ENCODE results near the gene ST3GAL3. TPM values are rescaled to one million over a fixed set of nuclear protein-coding genes. Genes with fewer than 3 reads are reported as not detected.

The ST3GAL3 gene
- total and polyA plus RNA-seq, 2 experiments from 2014 or later: 4.5 to 7.0 TPM

DNA sequence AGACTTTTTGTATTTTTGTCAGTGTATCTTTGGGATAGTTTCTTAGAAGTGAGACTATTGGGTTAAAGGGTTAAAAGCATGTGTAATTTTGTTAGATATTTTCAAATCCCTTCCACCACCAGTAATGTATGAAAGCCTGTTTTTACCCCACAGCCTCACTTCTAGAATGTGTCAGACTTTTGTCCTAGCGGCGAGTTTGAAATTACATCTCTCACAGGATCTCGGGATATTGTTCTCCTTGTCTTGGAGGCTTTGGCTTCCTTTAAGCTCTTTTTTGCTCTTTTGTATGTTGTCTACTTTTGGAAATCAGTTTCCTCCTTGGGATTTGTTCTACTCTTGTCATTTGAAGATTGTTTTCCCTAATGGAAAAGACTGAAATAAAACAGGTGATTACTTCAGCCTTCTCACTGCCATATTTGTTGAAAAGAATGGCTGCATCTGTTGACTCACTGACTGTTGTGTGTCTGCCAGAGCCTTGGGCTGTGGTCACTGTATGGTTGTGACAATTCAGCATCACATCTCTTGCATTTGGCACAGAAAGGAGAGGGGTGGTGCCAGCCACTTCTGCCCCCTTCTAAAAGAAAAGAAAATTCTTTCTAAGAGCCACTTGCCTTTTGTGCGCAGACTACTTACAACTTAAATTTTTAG, 22.6 kb downstream of the ST3GAL3 start (continued):
- TF ChIP-seq ZNF462 (CRISPR knock-in tag; IDR thresholded peaks at IDR 0.05) (no peak), EZH2 (IDR thresholded peaks at IDR 0.05; ENCODE audit: low read depth, unreplicated experiment) (no peak), CREB1 (CRISPR knock-in tag; IDR thresholded peaks at IDR 0.05; ENCODE audit: low read depth) (no peak), JUNB (IDR thresholded peaks at IDR 0.05; ENCODE audit: unreplicated experiment) (no peak), EZH2phosphoT487 (IDR thresholded peaks at IDR 0.05; ENCODE audit: unreplicated experiment) (no peak), STAT1 (IDR thresholded peaks at IDR 0.05; ENCODE audit: unreplicated experiment) (no peak), ZNF114 (CRISPR knock-in tag; IDR thresholded peaks at IDR 0.05) (no peak), POLR2AphosphoS5 (IDR thresholded peaks at IDR 0.05; ENCODE audit: low read depth) (no peak)
- TF ChIP-seq, protein P1, sequence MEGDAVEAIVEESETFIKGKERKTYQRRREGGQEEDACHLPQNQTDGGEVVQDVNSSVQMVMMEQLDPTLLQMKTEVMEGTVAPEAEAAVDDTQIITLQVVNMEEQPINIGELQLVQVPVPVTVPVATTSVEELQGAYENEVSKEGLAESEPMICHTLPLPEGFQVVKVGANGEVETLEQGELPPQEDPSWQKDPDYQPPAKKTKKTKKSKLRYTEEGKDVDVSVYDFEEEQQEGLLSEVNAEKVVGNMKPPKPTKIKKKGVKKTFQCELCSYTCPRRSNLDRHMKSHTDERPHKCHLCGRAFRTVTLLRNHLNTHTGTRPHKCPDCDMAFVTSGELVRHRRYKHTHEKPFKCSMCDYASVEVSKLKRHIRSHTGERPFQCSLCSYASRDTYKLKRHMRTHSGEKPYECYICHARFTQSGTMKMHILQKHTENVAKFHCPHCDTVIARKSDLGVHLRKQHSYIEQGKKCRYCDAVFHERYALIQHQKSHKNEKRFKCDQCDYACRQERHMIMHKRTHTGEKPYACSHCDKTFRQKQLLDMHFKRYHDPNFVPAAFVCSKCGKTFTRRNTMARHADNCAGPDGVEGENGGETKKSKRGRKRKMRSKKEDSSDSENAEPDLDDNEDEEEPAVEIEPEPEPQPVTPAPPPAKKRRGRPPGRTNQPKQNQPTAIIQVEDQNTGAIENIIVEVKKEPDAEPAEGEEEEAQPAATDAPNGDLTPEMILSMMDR (conservative IDR thresholded peaks at IDR 0.05; ENCODE audit: low read depth in 2 of 2): no peak

All from GM23338 (cell line).